OCI-LY7 (cell line): Measurements from ENCODE around the gene PLXNC1.

ENCODE experiments used
- CTCF ChIP-seq: fragments of 200-600 bp; sonication (generic); conservative IDR thresholded peaks from 2 replicates; pipeline ENCODE4 v1.5.1; 2014; ENCODE audit warnings: mild to moderate bottlenecking, antibody characterized with exemption, low read length, moderate library complexity, mixed read lengths
- EZH2phosphoT487 ChIP-seq: fragments of 200-600 bp; sonication (generic); IDR thresholded peaks from 2 replicates; pipeline ENCODE4 v1.6.1; 2018; ENCODE audit warnings: low read depth, borderline replicate concordance, mild to moderate bottlenecking, mixed run types, antibody characterized with exemption, low read length, moderate library complexity, mixed read lengths

GRCh38 chr12:94178054-94178453 lies 29.7 kb downstream of the PLXNC1 start:
- no peak for TF ChIP-seq CTCF
- TF ChIP-seq EZH2phosphoT487 = no peak
